NCI-H69 (cell line): ENCODE results near the gene ZNF19.

Experiments used
- DNase-seq: peaks from one replicate; lab custom pipeline; 2025; lab: John Stamatoyannopoulos, UW

ZNF19 gene

DNA sequence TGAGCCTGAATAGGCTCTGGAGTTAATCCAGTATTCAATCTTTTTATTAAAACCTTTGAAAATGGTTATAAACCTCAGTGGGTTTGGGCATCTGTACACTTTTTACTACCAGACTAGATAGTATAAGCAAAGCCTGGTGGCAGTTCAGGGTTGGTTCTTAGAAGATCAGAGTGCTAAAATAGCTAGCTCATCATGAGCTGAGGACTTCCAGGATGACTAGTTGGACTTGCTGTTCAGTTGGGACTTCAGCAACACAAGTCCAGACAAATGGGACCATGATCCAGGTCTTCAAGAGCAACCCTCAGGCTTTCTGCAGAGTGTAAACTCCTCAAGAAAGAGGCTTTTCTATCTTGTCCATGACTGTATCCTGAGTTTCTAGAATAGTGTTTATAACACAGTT lies 1.2 kb upstream of the ZNF19 start:
- DNase-seq, result no peak

DNA sequence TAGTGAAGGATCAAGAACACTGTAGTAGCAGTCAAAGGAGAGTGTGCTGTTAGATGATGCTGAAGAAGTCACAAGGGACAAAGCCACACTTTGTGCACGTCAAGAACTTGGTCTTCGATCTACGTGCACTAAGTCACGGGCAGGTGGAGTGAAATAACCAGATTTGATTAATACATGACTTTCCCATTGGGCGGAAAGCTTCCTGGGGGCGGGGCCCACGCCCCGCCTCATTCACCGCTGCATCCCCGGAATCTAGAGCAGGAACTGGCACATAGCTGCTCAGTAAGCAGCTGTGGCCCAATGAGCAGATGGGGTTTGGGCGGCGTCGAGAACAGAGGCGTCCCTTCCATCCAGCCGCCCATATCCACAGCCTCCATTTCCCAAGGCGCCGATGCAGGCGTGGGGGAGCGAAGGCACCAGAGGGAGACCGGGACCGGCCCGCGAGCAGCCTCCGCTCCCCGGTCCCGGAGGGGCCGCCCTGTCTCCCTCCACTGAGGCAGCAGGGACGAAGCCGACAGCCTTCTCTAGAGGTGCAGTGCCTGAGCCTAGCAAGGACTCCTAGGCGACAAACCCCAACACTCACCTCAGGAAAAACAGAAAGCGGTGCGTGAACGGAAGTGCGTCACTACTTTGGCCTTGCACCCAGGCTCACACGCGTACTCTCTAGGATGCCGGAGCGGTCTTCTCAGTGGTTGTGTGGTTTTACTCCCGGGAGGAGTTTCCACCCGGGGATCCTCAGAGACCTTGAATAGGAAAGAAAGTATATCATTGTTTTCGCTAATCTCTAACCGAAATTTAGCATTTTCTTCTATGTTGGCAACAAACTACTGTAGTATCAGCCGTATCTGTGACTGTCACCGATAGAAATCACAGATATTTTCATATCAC lies 4.9 kb downstream of the ZNF19 start:
- peak; percentile 89 for DNase-seq

DNA sequence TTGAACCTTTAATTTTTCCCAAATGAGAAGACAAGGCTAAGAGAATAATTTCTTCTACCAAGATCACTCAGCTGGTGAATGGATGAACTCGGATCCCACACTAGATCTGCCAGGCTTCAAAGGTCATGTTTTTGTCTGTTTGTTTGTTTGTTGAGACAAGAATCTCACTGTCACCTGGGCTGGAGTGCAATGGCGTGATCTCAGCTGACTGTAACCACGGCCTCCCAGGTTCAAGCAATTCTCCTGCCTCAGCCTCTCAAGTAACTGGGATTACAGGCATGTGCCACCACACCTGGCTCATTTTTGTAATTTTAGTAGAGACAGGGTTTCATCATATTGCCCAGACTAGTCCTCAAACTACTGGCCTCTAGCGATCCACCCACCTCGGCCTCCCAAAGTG lies 6.6 kb downstream of the ZNF19 start:
- no peak for DNase-seq

DNA sequence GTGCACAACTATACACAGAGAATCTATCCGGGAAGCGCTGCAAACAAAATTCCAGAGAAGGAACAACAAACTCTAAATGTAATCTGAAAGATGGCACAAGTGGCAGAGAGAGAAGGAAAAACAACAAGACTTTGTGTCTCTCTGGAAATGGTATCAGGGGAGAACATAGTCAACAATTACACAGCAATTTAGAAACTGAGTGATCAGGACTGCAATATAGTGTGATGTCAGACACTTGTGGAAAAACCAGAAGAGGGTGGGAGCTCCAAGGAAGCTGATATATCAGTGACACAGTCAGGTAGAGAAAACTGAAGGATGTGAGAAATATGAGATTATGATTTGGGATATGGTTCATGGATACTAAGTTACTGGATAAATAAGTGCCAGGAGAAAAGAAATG lies 8.2 kb downstream of the ZNF19 start:
- DNase-seq, result no peak

DNA sequence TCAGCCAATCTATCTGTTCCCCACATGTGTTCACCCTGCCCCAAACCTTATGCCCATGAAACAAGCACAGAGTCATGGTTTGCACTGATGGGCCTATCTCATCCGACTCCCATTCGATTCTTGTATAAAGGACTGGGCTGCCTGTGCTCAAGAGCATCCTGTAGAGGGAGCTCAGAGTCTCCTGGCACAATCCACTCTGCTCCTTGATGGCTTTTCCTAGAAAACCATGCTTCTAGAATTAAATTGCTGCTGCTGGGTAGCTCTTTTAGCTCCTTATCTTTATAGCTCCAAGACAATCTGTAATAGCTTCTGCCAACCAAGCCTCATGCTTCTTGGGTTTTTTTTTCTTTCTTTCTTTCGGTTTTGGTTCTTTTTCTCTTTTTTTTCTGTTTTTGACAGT lies 9.7 kb downstream of the ZNF19 start:
- DNase-seq, result peak; percentile 24

DNA sequence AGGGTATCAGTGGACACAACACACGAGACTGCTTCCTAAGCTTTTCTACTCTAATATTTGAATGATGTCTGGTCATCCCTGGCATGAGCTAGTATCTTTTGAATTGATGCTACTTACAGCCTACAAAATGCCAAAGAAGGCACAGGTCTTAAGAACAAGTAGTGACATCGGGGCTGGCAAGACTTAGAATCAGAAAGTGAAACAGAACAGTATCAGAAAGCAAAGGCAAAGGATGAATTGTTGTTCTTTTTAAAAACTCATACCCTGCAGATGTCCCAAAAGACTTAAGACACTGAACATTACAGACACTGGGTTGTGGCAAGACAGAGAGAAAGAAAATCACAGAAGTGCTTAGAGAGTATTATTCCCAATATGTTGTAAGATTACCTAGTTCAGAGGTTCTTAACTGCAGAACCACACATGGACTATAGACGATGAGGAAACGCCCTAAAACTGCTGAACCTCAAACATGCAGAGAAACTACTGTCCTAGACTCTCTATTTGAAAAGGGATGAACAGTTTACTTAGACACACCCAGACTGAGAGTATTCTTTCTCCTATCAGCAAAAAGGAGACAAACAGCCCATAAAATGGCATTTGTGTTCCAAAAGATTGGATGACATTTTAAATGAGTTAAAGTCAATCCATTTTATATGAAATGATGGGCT lies 12.5 kb downstream of the ZNF19 start:
- no peak for DNase-seq

DNA sequence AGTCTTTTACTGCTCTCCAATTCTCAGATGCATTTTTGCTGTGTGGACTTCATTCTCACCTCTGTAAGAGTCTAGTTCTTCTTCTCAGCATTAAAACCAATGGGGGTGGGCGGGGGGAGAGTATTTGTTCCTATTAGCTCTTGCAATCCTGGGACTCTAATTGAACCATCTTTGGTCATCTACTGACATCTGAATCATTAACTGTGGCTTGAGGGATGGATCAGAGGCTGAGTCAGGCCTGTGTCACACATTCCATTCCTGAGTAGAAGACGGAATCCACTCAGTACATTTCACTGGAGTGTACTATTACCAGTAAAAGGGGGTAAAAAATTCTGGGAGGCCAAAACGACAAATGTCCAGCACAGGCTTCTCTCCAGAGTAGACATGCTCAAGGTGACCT lies 14.3 kb downstream of the ZNF19 start:
- no peak for DNase-seq

DNA sequence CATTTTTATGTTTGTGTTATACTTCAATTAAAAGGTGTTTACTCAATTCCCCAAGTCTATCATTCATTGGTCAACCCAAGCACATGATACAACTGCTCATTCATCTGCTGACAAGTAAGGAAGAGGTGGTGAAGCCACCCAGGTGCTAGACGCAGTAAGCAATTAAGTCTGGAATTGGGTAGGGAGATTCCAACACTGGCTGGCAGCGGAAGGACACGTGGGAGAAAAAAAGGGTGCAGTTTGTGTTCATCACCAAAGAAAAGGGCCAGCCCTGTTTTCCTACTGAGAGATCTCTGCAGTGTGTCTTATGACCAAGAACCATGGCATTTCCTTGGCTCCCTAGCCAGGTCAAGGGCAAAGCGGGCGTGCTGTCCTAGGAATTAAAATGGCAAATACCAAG lies 15.2 kb downstream of the ZNF19 start:
- no peak for DNase-seq

DNA sequence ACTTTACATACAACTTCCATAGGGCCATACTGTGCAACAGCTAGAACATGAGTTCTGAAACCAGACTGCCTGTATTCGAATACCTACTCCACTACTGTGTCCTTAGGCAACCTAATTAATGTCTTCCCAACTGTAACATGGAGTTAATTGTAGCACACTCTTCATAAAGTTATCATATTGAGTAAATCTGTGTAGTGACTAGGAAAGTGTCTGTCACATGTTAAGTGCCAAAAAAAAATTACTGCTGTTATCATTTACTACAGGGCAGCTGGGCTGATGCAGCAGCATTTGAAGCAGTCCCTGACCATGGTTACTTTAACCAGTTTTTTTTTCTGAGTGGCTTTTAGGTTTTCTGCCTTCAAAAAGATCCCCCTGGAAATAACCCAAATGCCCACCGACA lies 16.2 kb downstream of the ZNF19 start:
- no peak for DNase-seq

DNA sequence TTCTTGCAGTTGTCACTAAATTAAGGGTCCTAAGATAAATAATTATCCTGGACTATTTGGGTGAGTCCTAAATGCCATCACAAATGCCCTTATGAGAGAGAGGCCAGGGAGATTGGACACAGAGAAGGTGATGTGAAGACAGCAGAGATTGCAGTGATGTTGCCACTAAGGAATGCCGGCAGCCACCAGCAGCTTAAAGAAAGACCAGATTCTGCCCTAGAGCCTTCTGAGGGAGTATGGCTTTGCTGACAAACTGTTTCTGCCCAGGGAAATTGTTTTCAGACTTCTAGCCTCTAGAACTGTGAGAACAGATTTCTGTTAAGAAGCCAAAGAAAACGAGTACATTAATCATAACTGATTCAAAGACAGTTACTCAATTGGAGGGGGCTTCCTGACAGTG lies 17.1 kb downstream of the ZNF19 start:
- no peak for DNase-seq

DNA sequence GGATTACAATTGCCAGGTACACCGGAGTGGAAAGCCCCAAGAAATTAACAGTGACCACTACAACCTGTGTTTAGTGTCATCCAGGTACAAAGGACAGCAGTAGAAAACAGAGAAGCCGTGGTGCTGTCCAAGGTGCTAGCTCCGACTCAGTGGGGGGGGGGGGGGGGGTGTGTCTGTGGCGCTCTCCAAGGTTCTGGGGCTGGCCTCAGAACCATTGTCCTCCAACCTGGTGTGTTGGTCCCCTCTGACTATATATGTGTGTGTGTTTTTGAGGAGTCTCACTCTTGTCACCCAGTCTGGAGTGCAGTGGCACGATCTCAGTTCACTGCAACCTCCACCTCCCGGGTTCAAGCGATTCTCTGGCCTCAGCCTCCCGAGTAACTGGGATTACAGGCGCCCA lies 21.3 kb downstream of the ZNF19 start:
- DNase-seq, result no peak

DNA sequence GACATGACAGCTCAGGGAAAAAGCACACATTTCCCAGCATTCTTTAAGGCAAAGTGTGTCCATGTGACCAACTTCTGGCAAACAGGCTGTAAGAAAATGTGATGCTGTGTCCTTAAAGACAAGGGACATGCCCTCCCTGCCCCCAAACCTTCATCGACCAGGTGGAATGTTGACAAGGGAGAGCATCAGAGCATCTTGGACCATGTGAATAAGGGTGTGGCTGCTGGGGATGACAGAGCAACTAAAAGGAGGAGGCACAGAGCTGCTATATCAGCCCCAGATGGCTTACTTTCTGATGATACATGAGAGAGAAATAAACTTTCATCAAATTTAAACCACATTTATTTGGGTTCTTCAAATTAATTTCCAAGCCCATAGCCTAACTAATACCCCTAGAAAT lies 24.9 kb downstream of the ZNF19 start:
- DNase-seq, result no peak

DNA sequence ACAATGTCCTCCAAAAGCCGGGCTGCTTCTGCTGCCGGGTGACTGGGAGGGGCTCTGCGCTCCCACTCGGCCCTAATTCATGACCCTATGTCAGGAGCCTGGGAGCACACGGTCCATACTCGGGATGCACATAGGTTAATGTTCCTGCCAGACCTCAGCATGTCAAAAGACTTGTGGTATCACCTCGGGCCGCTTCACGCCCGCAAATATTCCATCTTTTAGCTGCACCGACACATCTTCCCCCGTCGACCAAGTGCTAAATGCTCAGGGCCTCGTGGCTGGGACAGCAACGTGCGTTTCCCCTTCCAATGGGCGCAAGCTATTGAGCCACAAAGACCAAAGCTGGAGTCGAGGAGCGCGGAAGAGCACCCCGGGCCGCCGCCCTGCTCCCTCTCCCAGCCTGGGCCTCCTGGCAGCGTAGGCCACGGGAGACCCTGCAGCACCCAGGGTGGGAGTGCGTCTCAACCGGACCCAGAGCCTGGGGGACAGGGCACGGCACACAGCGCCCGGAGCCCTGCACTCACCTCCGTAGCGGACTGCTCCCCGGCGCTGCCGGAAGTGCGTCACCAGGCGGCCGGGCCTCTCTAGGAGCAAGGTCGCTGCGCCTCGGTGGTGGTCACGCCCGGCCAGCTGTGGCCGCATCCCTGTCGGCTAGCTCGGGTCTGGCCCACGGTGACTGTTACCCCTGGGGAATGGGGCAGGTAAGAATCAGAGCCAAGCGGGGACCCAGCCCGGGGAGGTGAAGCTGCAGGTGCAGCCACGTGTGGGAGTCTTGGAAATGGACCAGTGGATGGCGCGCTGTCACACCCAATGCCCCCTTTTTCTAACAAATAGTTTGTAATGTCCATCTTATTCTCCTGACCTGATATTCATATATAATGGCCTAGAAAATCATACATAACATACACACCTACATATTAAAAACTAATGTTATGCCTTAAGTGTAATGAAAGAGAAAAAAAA lies 27.2 kb downstream of the ZNF19 start, which contains the start of gene ZNF23:
Gene ZNF23, minus strand, starts transcription at position 562 of the 963 bp plus-strand sequence. CDS start 5,451 bp downstream, outside the sequence.
- peak; percentile 80 for DNase-seq

DNA sequence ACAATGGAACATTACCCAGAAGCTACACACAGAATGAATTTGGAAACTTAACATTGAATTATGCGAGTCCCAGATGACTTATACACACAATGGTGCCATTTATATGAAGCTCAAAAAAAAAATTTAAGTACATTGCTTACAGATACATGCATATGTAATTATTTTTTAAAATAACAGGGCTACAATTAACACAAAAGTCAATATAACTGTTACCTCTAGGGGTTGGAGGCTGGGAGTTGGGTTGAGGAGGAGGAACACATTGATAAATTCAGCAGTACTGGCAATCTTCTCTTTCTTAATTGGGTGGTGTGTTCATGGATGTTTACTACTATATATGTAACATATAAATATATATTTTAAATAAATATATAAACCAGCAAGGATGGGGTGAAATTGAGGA lies 28.2 kb downstream of the ZNF19 start:
- DNase-seq, result no peak

DNA sequence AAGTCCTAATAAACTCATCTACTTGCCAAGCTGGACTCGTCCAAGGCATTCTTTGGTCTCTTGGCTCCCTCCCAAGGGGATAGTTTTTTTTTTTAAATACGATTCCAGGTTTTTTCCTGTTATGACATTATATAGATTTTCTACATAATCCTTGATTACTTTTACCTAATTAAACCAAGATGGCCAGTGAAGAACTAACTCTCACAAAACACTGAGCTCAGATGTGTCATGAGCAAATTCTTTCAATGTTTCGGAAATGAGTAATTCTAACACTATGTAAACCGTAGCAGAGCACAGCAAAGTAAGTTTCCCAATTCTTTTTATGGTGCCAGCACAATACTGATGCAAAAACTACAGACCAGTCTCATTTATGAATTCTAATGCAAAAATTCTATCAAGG lies 28.9 kb downstream of the ZNF19 start:
- no peak for DNase-seq

DNA sequence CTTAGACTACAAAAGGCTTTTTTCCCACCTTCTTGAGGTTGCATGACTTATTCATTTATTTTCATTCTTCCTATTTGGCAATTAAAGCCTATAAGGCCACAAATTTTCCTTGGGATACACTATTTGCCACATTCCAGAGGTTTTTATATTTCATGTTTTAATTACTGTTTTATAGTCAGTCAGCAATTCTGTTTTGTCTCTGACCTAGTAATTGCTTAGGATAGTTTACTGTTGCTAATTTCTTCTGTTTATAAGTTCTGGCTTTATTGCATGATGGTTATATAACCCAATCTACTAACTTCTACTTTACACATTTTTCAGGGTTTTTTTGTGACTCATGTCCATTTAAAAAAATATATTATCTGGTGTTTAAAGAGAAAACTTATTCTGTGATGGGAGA lies 29.6 kb downstream of the ZNF19 start:
- no peak for DNase-seq

DNA sequence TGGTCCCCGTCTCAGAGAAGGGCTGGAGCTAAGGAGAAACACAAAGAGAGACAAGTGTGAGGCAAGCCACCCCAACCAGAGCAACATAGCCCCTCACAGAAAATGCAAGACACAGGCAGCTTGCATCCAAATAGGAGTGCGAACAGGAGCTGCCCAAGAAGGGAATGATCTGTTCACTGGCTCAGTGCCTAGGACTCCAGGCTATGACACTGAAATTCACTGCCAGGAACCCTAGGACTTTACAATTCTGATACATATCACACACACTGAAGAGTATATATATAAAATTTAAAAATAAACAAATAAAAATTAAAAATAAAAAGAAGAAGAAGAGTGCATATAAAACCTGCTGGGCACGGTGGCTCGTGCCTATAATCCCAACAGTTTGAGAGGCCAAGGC lies 32.3 kb downstream of the ZNF19 start:
- no peak for DNase-seq

DNA sequence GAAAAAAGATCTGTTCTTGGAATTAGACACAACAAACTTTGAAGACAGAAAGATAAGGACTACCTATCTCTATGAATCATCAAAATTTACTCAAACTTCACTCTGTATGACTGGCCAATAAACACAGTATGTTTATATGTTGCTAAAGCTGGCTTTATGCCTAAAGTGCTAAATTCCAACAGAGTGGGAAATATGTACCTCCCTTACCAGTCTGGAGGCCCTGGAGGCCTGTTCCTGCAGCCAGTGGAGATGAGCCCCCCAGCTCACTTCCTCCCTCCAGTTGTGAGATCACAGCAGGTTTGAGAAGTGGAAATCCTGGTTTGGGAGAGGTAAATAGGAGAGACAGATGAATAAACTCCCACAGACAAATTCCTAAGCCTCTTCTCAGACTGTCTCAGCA lies 36.1 kb downstream of the ZNF19 start:
- DNase-seq, result no peak

DNA sequence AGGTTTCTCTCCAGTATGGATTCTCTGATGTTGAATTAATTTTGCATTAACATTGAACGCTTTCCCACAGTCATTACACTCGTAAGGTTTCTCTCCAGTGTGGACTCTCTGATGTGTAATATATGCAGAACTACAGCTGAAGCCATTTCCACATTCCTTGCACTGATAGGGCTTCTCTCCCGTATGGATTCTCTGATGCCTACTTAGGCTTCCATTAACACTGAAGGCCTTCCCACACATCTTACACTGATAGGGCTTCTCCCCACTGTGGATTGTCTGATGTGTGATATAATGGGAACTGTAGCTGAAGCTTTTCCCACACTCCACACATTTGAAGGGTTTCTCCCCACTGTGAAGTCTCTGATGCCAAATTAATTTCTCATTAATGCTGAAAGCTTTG lies 40.1 kb downstream of the ZNF19 start:
- DNase-seq, result no peak

DNA sequence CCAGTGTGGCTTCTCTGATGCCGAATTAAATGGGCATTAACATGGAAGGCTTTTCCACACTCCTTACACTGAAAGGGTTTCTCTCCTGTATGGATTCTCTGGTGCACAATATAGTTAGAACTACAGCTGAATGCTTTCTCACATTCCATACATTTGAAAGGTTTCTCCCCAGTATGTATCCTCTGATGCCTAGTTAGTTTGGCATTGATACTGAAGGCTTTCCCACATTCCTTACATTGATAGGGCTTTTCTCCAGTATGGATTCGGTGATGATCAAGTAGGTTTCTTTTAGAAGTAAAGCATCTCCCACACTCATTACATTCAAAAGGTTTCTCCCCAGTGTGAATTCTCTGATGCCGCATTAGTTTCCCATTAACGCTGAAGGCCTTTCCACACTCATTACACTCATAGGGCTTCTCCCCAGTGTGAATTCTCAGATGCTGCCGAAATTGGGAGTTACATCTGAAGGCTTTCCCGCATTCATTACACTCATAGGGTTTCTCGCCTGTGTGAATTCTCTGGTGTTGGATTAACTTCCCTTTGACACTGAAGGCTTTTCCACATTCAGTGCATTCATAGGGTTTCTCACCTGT lies 40.8 kb downstream of the ZNF19 start:
- no peak for DNase-seq

DNA sequence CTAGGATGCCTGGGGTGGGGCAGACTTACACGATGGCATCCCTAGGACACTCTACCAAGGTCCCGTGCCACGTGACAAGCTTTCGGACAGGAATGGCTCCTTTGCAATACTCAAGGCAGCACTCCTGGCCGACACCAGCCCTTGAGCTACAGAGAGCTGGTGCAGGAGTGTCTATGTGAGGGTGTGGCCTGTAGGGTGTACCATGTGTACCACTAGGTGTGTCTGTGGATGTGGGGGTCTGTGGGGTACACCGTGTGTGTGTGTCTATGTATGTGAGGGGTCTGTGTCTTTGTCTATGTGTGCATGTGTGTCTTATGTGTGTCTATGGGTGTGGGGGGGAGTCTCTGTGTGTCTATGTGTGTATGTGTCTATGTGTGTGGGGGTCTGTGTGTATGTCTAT lies 45.4 kb downstream of the ZNF19 start:
- DNase-seq, result no peak

DNA sequence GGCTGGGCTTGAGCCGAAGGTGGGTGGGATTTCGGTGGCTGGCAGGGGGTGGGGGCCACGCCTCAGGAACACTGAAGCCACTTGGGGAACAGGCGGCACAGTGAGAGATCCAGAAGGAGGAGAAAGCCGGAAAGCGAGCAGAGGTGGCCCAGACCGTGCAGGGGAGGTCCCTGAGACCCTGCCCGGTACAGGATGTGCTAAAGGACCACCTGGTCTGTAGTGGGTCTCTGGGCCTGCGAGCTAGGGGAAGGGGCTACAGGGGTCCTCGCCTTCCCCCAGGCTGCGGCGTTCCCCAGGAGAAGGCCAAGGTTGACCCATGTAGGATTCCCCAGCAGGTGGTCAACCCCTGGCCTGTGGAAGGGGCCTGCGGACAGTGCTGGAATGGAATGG lies 47.1 kb downstream of the ZNF19 start, which contains the start of gene TLE7:
Gene TLE7, minus strand, starts transcription at position 4 of the 390 bp plus-strand sequence. CDS start 8,730 bp downstream, outside the sequence.
- DNase-seq, result no peak
